GM12878 (cell line): ENCODE data around the gene ADK. TPM values are rescaled to one million over a fixed set of nuclear protein-coding genes. Genes with fewer than 3 reads are reported as not detected.

ENCODE experiments used
- ATAC-seq: fragments of 200-7000 bp; cut with Tn5 transposase; 3 replicates; pipeline ENCODE4 v1.9.1; 2020; ENCODE audit warnings: mild to moderate bottlenecking, moderate library complexity
- BruUV-seq: library from RNA; stranded (reverse); fragments of 400-500 nt; replicated peaks from 2 replicates; lab custom pipeline; 2021; lab: Mats Ljungman, UMichigan
- CTCF ChIA-PET: fragments of 300-600 bp; sonication (Branson Sonifier 250); formaldehyde crosslinking; extraction: SDS; loops from one replicate; lab custom pipeline; 2021; ENCODE audit warnings: inconsistent platforms; lab: Yijun Ruan, JAX
- POLR2A ChIA-PET: fragments of 350-600 bp; formaldehyde crosslinking; extraction: SDS; loops from one replicate; lab custom pipeline; 2021; ENCODE audit warnings: inconsistent platforms; lab: Charles Lee
- RAD21 ChIA-PET: fragments of 300-600 bp; sonication (Branson Sonifier 250); formaldehyde crosslinking; loops from one replicate; lab custom pipeline; 2023; ENCODE audit warnings: antibody characterized with exemption; ENCODE audit not compliant: unreplicated experiment; lab: Charles Lee
- SMC1A ChIA-PET: fragments of 300-600 bp; sonication (Branson Sonifier 250); formaldehyde crosslinking; loops from one replicate; lab custom pipeline; 2023; ENCODE audit not compliant: unreplicated experiment, uncharacterized antibody; lab: Charles Lee
- DNase-seq: peaks from one replicate; pipeline ENCODE4 v3.0.0-alpha.2; 2011; ENCODE audit warnings: low read depth, low spot score
- FAIRE-seq: peaks from 3 replicates; lab custom pipeline; 2011; peaks lifted over from hg19 to GRCh38; lab: Jason Lieb, UNC
- H2AFZ ChIP-seq: 2 replicates; pipeline ENCODE4 v1.6.0; 2011; ENCODE audit warnings: low read depth, low read length, control low read depth; ENCODE audit not compliant: control insufficient read depth
- H3K27ac ChIP-seq: 2 replicates; pipeline ENCODE4 v1.5.1; 2011; ENCODE audit warnings: control low read depth; ENCODE audit not compliant: control insufficient read depth, insufficient read depth
- H3K27me3 ChIP-seq, 2 experiments: replicated peaks in 1 of 2; 2 replicates each; pipeline versions ENCODE4 v1.6.0 to v1.6.1; 2011; ENCODE audit warnings: low read length in 1 of 2; ENCODE audit not compliant: control insufficient read depth in 2 of 2, insufficient read depth in 2 of 2
- H3K36me3 ChIP-seq, 2 experiments: 2 replicates each; pipeline ENCODE4 v1.5.1; 2011; ENCODE audit warnings: low read length in 1 of 2; ENCODE audit not compliant: control insufficient read depth in 2 of 2, insufficient read depth in 2 of 2
- H3K4me1 ChIP-seq: 2 replicates; pipeline ENCODE4 v1.6.1; 2011; ENCODE audit warnings: mild to moderate bottlenecking, low read length, moderate library complexity, mixed read lengths; ENCODE audit not compliant: control insufficient read depth, insufficient read depth
- H3K4me2 ChIP-seq: 2 replicates; pipeline ENCODE4 v1.6.0; 2011; ENCODE audit warnings: control low read depth; ENCODE audit not compliant: control insufficient read depth, insufficient read depth
- H3K4me3 ChIP-seq: fragments of 200-600 bp; sonication (generic); 2 replicates; pipeline ENCODE4 v1.5.1; 2016
- H3K79me2 ChIP-seq: 2 replicates; pipeline ENCODE4 v1.6.0; 2011; ENCODE audit warnings: low read length; ENCODE audit not compliant: control insufficient read depth, insufficient read depth
- H3K9ac ChIP-seq: 2 replicates; pipeline ENCODE4 v1.8.0; 2011; ENCODE audit warnings: low read length, control low read depth, mixed read lengths; ENCODE audit not compliant: control insufficient read depth, insufficient read depth
- H3K9me3 ChIP-seq: replicated peaks from 3 replicates; pipeline ENCODE4 v1.5.1; 2011; ENCODE audit warnings: mild to moderate bottlenecking, low read length; ENCODE audit not compliant: control insufficient read depth, insufficient read depth
- H4K20me1 ChIP-seq: 2 replicates; pipeline ENCODE4 v1.6.0; 2011; ENCODE audit not compliant: control insufficient read depth, insufficient read depth
- MEF2B ChIP-seq: fragments of 450-650 bp; IDR thresholded peaks from 2 replicates; pipeline ENCODE4 v1.6.1; 2018; ENCODE audit warnings: mild to moderate bottlenecking, moderate library complexity; ENCODE audit not compliant: partially characterized antibody, poor library complexity, severe bottlenecking
- NBN ChIP-seq: fragments of 450-650 bp; IDR thresholded peaks from 2 replicates; pipeline ENCODE4 v1.6.1; 2016
- NFYA ChIP-seq: IDR thresholded peaks from 2 replicates; pipeline ENCODE4 v1.6.1; 2011; ENCODE audit warnings: low read depth, mild to moderate bottlenecking, low read length, improper control_type of control experiment, borderline replicate concordance
- RAD51 ChIP-seq: fragments of 450-650 bp; IDR thresholded peaks from 2 replicates; pipeline ENCODE4 v1.6.1; 2016; ENCODE audit warnings: moderate library complexity, mild to moderate bottlenecking, inconsistent platforms
- YY1 ChIP-seq: IDR thresholded peaks from 2 replicates; pipeline ENCODE4 v1.6.1; 2011; ENCODE audit warnings: low read depth, mild to moderate bottlenecking, low read length
- WGBS: methylation state at CpG from one replicate; pipeline ENCODE4 v1.1.6; 2016; ENCODE audit warnings: low lambda C conversion rate; ENCODE audit not compliant: insufficient replicate concordance, insufficient coverage; ENCODE audit errors: missing lambda C conversion rate; 5-methylcytosine and 5-hydroxymethylcytosine counted together
- in situ Hi-C: fragments of 300-500 bp; cut with MboI; formaldehyde crosslinking; loops from 9 replicates; pipeline ENCODE4 v1.14.3; 2018; ENCODE audit warnings: mixed read lengths
- intact Hi-C: fragments of 100-400 bp; cut with micrococcal nuclease; formaldehyde crosslinking; loops from one replicate; pipeline ENCODE4 v1.14.2; 2022; ENCODE audit not compliant: unreplicated experiment
- polyA plus RNA-seq, 11 experiments: library from polyadenylated mRNA; depleted of rRNA in 4 of 11; unstranded in 6 of 11; stranded (reverse) in 5 of 11; fragments of >200 nt; fragmentation: Nextera tagmentation in 4 of 11; fragmentation: Illumina TruSeq in 1 of 11; extraction: Ambion mirVana in 4 of 11; extraction: Trizol in 1 of 11; gene quantifications; 1 replicate in 1 of 11; 2 replicates in 10 of 11; pipeline versions ENCODE4 v1.2.1 to v1.2.3, GENCODE V29; 2011 to 2016; ENCODE audit warnings: inconsistent platforms in 2 of 11, missing spikeins in 2 of 11, low read depth in 1 of 11
- total RNA-seq, 4 experiments: library from RNA; depleted of rRNA in 3 of 4; stranded (reverse); fragments of >200 nt in 3 of 4; fragmentation: Illumina TruSeq in 1 of 4; extraction: Trizol in 1 of 4; gene quantifications; 2 replicates each; pipeline versions ENCODE4 v1.2.1 to v1.2.3, GENCODE V29; 2013 to 2021

ADK gene
- total and polyA plus RNA-seq, 10 of the 15 experiments (the other 5 are each of a cell fraction or from before 2014, with no cell fraction given): 42.0 to 151 (median 81.6) TPM

GRCh38 chr10:74640134-74640921, 489.3 kb downstream of the ADK start:
- POLR2A ChIA-PET: interaction anchor here (1.1 to 1.5 kb wide), 3 partner anchors 26 to 54 kb away, joined by 5 to 6 read pairs (median 6); no protein-coding TSS in a partner anchor
- no peaks in the 10 kb centered on the region for H3K4me1 ChIP-seq
- no peaks in the 10 kb centered on the region for H3K36me3 ChIP-seq
- peak; percentile 82 for ATAC-seq
- no peaks in the 10 kb centered on the region for H3K79me2 ChIP-seq
- SMC1A ChIA-PET: interaction anchor here (0.5 to 4.8 kb wide), 20 partner anchors 9 to 1411 kb away, joined by 3 to 20 read pairs (median 3); no protein-coding TSS in a partner anchor
- intact Hi-C loops (no loop called here), in situ Hi-C loops (no loop called here)
- no peaks in the 10 kb centered on the region for H3K27me3 ChIP-seq
- no peak overlapping the region for H2AFZ ChIP-seq
- 47% methylated on average over 5 of the region's 5 CpGs for WGBS
- TF ChIP-seq NBN (no peak), YY1 (no peak), RAD51 (no peak), MEF2B (peak; percentile 38)
- no peak overlapping the region for H3K9ac ChIP-seq
- peaks cover 7% of the 10 kb centered on the region for H3K9me3 ChIP-seq
- peak; percentile 31 for DNase-seq
- H3K4me2 ChIP-seq: no peak overlapping the region
- H3K27ac ChIP-seq: no peak overlapping the region
- no TSS peak for BruUV-seq
- CTCF ChIA-PET: no interaction called here
- H4K20me1 ChIP-seq: no peaks in the 10 kb centered on the region
- no peak for FAIRE-seq
- RAD21 ChIA-PET: interaction anchor here (1.1 to 1.4 kb wide), 3 partner anchors 11 to 54 kb away, joined by 3 to 4 read pairs (median 4); no protein-coding TSS in a partner anchor
- no peak overlapping the region for H3K4me3 ChIP-seq

GRCh38 chr10:74641659-74642058, 490.6 kb downstream of the ADK start:
- ChIA-PET CTCF (no interaction called here), POLR2A (no interaction called here), SMC1A (interaction anchor here (0.5 to 4.8 kb wide), 6 partner anchors 9 to 70 kb away, joined by 3 to 17 read pairs (median 4); no protein-coding TSS in a partner anchor), RAD21 (interaction anchor here (0.5 kb wide), 1 partner anchor 46 kb away, joined by 3 read pairs; no protein-coding TSS in a partner anchor)
- no peak overlapping the region for H3K4me2 ChIP-seq
- ATAC-seq: no peak
- no peak overlapping the region for H3K4me3 ChIP-seq
- no peak for FAIRE-seq
- BruUV-seq: no TSS peak
- no peak overlapping the region for H3K9ac ChIP-seq
- DNase-seq: no peak
- no peaks in the 10 kb centered on the region for H4K20me1 ChIP-seq
- no peaks in the 10 kb centered on the region for H3K27me3 ChIP-seq
- intact Hi-C loops (no loop called here), in situ Hi-C loops (no loop called here)
- no peak for TF ChIP-seq NFYA
- no peak overlapping the region for H3K27ac ChIP-seq
- no peak overlapping the region for H2AFZ ChIP-seq
- no peaks in the 10 kb centered on the region for H3K4me1 ChIP-seq
- H3K36me3 ChIP-seq: no peaks in the 10 kb centered on the region
- H3K79me2 ChIP-seq: no peaks in the 10 kb centered on the region
- peaks cover 3% of the 10 kb centered on the region; the same call in 2 of the 3 replicates for H3K9me3 ChIP-seq
- WGBS: 90% methylated on average over 1 of the region's 1 CpG
